AG04449 (cell line): ENCODE measurements around the gene GARIN5A.

Experiments used
- CTCF ChIA-PET: fragments of 350-600 bp; formaldehyde crosslinking; extraction: SDS; loops from one replicate; lab custom pipeline; 2021; ENCODE audit warnings: antibody characterized with exemption; lab: Yijun Ruan, JAX
- POLR2A ChIA-PET: fragments of 400-600, 350-600 bp; formaldehyde crosslinking; extraction: SDS; loops from one replicate; lab custom pipeline; 2020; ENCODE audit warnings: antibody characterized with exemption, inconsistent platforms; lab: Yijun Ruan, JAX
- DNase-seq: peaks from one replicate; pipeline ENCODE4 v3.0.0-alpha.2; 2010; ENCODE audit warnings: low read depth, low spot score
- H3K4me3 ChIP-seq: 2 replicates; pipeline ENCODE4 v1.5.1; 2011; ENCODE audit warnings: low read depth, mild to moderate bottlenecking, control low read depth, low read length
- CTCF ChIP-seq: IDR thresholded peaks from one replicate; pipeline ENCODE4 v1.5.1; 2011; ENCODE audit warnings: mild to moderate bottlenecking, moderate library complexity, low read length, control low read depth, inconsistent platforms; ENCODE audit not compliant: insufficient read depth; ENCODE audit errors: missing control alignments

GARIN5A gene

GRCh38 chr19:50427997-50428425 lies 48.6 kb downstream of the GARIN5A start:
- ChIA-PET POLR2A (no interaction called here), CTCF (interaction anchor here (0.8 to 1.5 kb wide), 2 partner anchors 13 to 15 kb away, joined by 3 to 4 read pairs; no protein-coding TSS in a partner anchor)
- peak; percentile 5 for DNase-seq
- TF ChIP-seq CTCF, result no peak
- peak overlapping the region; percentile 25 for H3K4me3 ChIP-seq

- ChIA-PET POLR2A (no interaction called here), CTCF (interaction anchor here (1.5 kb wide), 1 partner anchor 12 kb away, joined by 4 read pairs; no protein-coding TSS in a partner anchor)
- no peak for TF ChIP-seq CTCF
- no peak overlapping the region for H3K4me3 ChIP-seq
- no peak for DNase-seq
These were observed 49.2 kb downstream of the GARIN5A start for GRCh38 chr19:50427318-50427925.

GRCh38 chr19:50425581-50425980 lies 51.1 kb downstream of the GARIN5A start:
- no peak for DNase-seq
- no peak overlapping the region for H3K4me3 ChIP-seq
- CTCF ChIA-PET, result interaction anchor here (1.8 kb wide), 1 partner anchor 10 kb away, joined by 9 read pairs; no protein-coding TSS in a partner anchor
- POLR2A ChIA-PET, result no interaction called here
- TF ChIP-seq CTCF, result no peak

GRCh38 chr19:50423279-50424113 lies 53.2 kb downstream of the GARIN5A start:
- H3K4me3 ChIP-seq, result no peak overlapping the region
- no peak for TF ChIP-seq CTCF
- ChIA-PET CTCF (interaction anchor here (1.8 kb wide), 1 partner anchor 8 kb away, joined by 9 read pairs; no protein-coding TSS in a partner anchor), POLR2A (no interaction called here)
- DNase-seq, result no peak

GRCh38 chr19:50422397-50423278 lies 54.0 kb downstream of the GARIN5A start:
- no peak overlapping the region for H3K4me3 ChIP-seq
- TF ChIP-seq CTCF, result no peak
- ChIA-PET POLR2A (no interaction called here), CTCF (no interaction called here)
- no peak for DNase-seq
